H1 (cell line): ENCODE results near the gene GNB1. TPM values are rescaled to one million over a fixed set of nuclear protein-coding genes. Genes with fewer than 3 reads are reported as not detected.
A peak's percentile ranks its signal among the peaks of the same experiment; 100 is the strongest.

Experiments used
- CTCF ChIA-PET: fragments of 300-600 bp; sonication (Branson Sonifier 250); formaldehyde crosslinking; loops from one replicate; lab custom pipeline; 2021; ENCODE audit not compliant: partially characterized antibody; lab: Charles Lee
- POLR2A ChIA-PET: fragments of 300-600 bp; sonication (Branson Sonifier 250); formaldehyde crosslinking; loops from one replicate; lab custom pipeline; 2021; ENCODE audit warnings: inconsistent platforms; ENCODE audit not compliant: partially characterized antibody; lab: Charles Lee
- DNase-seq, 2 experiments: peaks; one replicate each; pipeline versions ENCODE4 v3.0.0 to v3.0.0-alpha.2; 2010 to 2022; ENCODE audit warnings: low spot score in 2 of 2, low read depth in 1 of 2, mixed read lengths in 1 of 2
- FAIRE-seq: peaks from 2 replicates; lab custom pipeline; 2011; peaks lifted over from hg19 to GRCh38; lab: Jason Lieb, UNC
- H2AFZ ChIP-seq: 2 replicates; pipeline ENCODE4 v1.8.1; 2012; ENCODE audit warnings: low read length, inconsistent platforms
- H2AK5ac ChIP-seq: 2 replicates; pipeline ENCODE4 v1.6.1; 2013; ENCODE audit warnings: low read depth, low read length
- H2BK120ac ChIP-seq: replicated peaks from 2 replicates; pipeline ENCODE3; 2013; ENCODE audit warnings: low read depth, low read length, inconsistent platforms
- H2BK12ac ChIP-seq: 2 replicates; pipeline ENCODE4 v1.6.1; 2013; ENCODE audit warnings: low read depth, low read length
- H2BK15ac ChIP-seq: 2 replicates; pipeline ENCODE4 v1.6.1; 2013; ENCODE audit warnings: low read length
- H2BK20ac ChIP-seq: 2 replicates; pipeline ENCODE4 v1.6.1; 2013; ENCODE audit warnings: low read length
- H2BK5ac ChIP-seq: 2 replicates; pipeline ENCODE4 v1.6.1; 2013; ENCODE audit warnings: low read depth, low read length
- H3K14ac ChIP-seq: 2 replicates; pipeline ENCODE4 v1.6.1; 2013; ENCODE audit warnings: inconsistent platforms; ENCODE audit not compliant: insufficient read length
- H3K18ac ChIP-seq: 2 replicates; pipeline ENCODE4 v1.6.1; 2013; ENCODE audit warnings: low read length; ENCODE audit errors: extremely low read depth
- H3K23ac ChIP-seq: 2 replicates; pipeline ENCODE4 v1.6.1; 2013; ENCODE audit warnings: inconsistent platforms; ENCODE audit not compliant: insufficient read length
- H3K23me2 ChIP-seq: 2 replicates; pipeline ENCODE4 v1.6.1; 2013; ENCODE audit warnings: low read depth, low read length
- H3K27ac ChIP-seq: 2 replicates; pipeline ENCODE4 v1.6.1; 2011; ENCODE audit warnings: low read depth, low read length, inconsistent platforms
- H3K27me3 ChIP-seq, 4 experiments: replicated peaks in 1 of 4; 1 replicate in 1 of 4; 2 replicates in 3 of 4; pipeline versions ENCODE4 v1.6.1 to v1.8.1; 2011 to 2013; ENCODE audit warnings: low read length in 3 of 4, mild to moderate bottlenecking in 3 of 4, inconsistent platforms in 2 of 4, mixed read lengths in 2 of 4, moderate library complexity in 1 of 4; ENCODE audit not compliant: control insufficient read depth in 3 of 4, insufficient read depth in 3 of 4; ENCODE audit errors: extremely low read depth in 1 of 4
- H3K36me3 ChIP-seq, 4 experiments: 2 replicates each; pipeline versions ENCODE4 v1.6.1 to v1.8.1; 2011 to 2013; ENCODE audit warnings: mild to moderate bottlenecking in 4 of 4, low read length in 3 of 4, moderate library complexity in 2 of 4, control low read depth in 1 of 4, inconsistent platforms in 1 of 4; ENCODE audit not compliant: insufficient read depth in 4 of 4, control insufficient read depth in 2 of 4
- H3K4ac ChIP-seq: replicated peaks from 2 replicates; pipeline ENCODE3; 2013; ENCODE audit warnings: low read length, low read depth, mixed read lengths, inconsistent platforms; ENCODE audit not compliant: insufficient read length
- H3K4me1 ChIP-seq, 4 experiments: replicated peaks in 1 of 4; 1 replicate in 1 of 4; 2 replicates in 3 of 4; pipeline versions ENCODE4 v1.6.1 to v1.8.1; 2011 to 2013; ENCODE audit warnings: low read length in 3 of 4, inconsistent platforms in 2 of 4, mixed read lengths in 1 of 4; ENCODE audit not compliant: insufficient read depth in 4 of 4, control insufficient read depth in 3 of 4
- H3K4me2 ChIP-seq, 2 experiments: 2 replicates each; pipeline versions ENCODE4 v1.6.1 to v1.8.1; 2011 to 2013; ENCODE audit warnings: low read depth in 2 of 2, low read length in 2 of 2, control low read depth in 1 of 2, inconsistent platforms in 1 of 2, mild to moderate bottlenecking in 1 of 2; ENCODE audit not compliant: insufficient read depth in 1 of 2
- H3K4me3 ChIP-seq, 4 experiments: fragments of 200-600, 300-600 bp in 1 of 4; sonication (generic), shearing (Covaris generic), sonication (Bioruptor Twin) in 1 of 4; 2 replicates each; pipeline versions ENCODE4 v1.5.1 to v1.8.1; 2011 to 2016; ENCODE audit warnings: low read length in 4 of 4, low read depth in 3 of 4, control low read depth in 2 of 4, inconsistent platforms in 2 of 4, mild to moderate bottlenecking in 2 of 4, mixed read lengths in 1 of 4, moderate library complexity in 1 of 4; ENCODE audit not compliant: insufficient read depth in 2 of 4; ENCODE audit errors: extremely low read depth in 1 of 4
- H3K56ac ChIP-seq: replicated peaks from 2 replicates; pipeline ENCODE3; 2013; ENCODE audit warnings: low read depth, mild to moderate bottlenecking, mixed read lengths, low read length, inconsistent platforms; ENCODE audit not compliant: insufficient read length
- H3K79me1 ChIP-seq: 2 replicates; pipeline ENCODE4 v1.6.1; 2013; ENCODE audit warnings: low read depth, low read length, control low read depth
- H3K79me2 ChIP-seq, 2 experiments: 2 replicates each; pipeline versions ENCODE4 v1.6.1 to v1.8.1; 2012 to 2013; ENCODE audit warnings: low read length in 2 of 2, mild to moderate bottlenecking in 2 of 2, inconsistent platforms in 1 of 2; ENCODE audit not compliant: insufficient read depth in 2 of 2, control insufficient read depth in 1 of 2
- H3K9ac ChIP-seq, 4 experiments: replicated peaks in 1 of 4; 1 replicate in 1 of 4; 2 replicates in 3 of 4; pipeline versions ENCODE4 v1.6.1 to v1.8.1; 2011 to 2013; ENCODE audit warnings: low read depth in 3 of 4, low read length in 3 of 4, control low read depth in 2 of 4, mild to moderate bottlenecking in 2 of 4, moderate library complexity in 2 of 4, inconsistent platforms in 1 of 4; ENCODE audit errors: extremely low read depth in 1 of 4
- H3K9me3 ChIP-seq, 2 experiments: 2 replicates each; pipeline versions ENCODE4 v1.6.1 to v1.8.1; 2012 to 2013; ENCODE audit warnings: mild to moderate bottlenecking in 2 of 2, moderate library complexity in 2 of 2, control low read depth in 1 of 2, inconsistent platforms in 1 of 2, low read depth in 1 of 2, low read length in 1 of 2, mixed read lengths in 1 of 2; ENCODE audit not compliant: insufficient read depth in 2 of 2
- H4K20me1 ChIP-seq, 2 experiments: replicated peaks in 1 of 2; 2 replicates each; pipeline versions ENCODE3 to v1.8.1; 2011 to 2013; ENCODE audit warnings: inconsistent platforms in 2 of 2, low read length in 2 of 2, mild to moderate bottlenecking in 1 of 2; ENCODE audit not compliant: insufficient read depth in 2 of 2, control insufficient read depth in 1 of 2
- H4K5ac ChIP-seq: 2 replicates; pipeline ENCODE4 v1.6.1; 2013; ENCODE audit warnings: low read length, low read depth, mixed read lengths, inconsistent platforms; ENCODE audit not compliant: insufficient read length
- H4K8ac ChIP-seq: 2 replicates; pipeline ENCODE4 v1.8.0; 2013; ENCODE audit warnings: mild to moderate bottlenecking, moderate library complexity, low read length, inconsistent platforms; ENCODE audit not compliant: insufficient read depth; ENCODE audit errors: extremely low read depth
- H4K91ac ChIP-seq: replicated peaks from 2 replicates; pipeline ENCODE3; 2013; ENCODE audit warnings: low read length, mixed read lengths, inconsistent platforms; ENCODE audit not compliant: insufficient read length
- ASH2L ChIP-seq: fragments of 200-600, 300-600 bp; sonication (generic); IDR thresholded peaks from one replicate; pipeline ENCODE4 v1.7.1; 2017; ENCODE audit warnings: low read length
- BACH1 ChIP-seq: IDR thresholded peaks from 2 replicates; pipeline ENCODE4 v1.6.1; 2012; ENCODE audit warnings: low read length, improper control_type of control experiment
- CEBPB ChIP-seq: IDR thresholded peaks from 2 replicates; pipeline ENCODE4 v1.6.1; 2012; ENCODE audit warnings: low read depth, low read length
- CTBP2 ChIP-seq: IDR thresholded peaks from 2 replicates; pipeline ENCODE4 v1.7.0; 2011; ENCODE audit warnings: borderline replicate concordance, mild to moderate bottlenecking, moderate library complexity, mixed read lengths, low read length; ENCODE audit not compliant: insufficient read depth, insufficient read length
- EGR1 ChIP-seq: IDR thresholded peaks from 2 replicates; pipeline ENCODE4 v1.6.1; 2011; ENCODE audit warnings: low read depth, low read length, borderline replicate concordance
- RAD21 ChIP-seq, 2 experiments: IDR thresholded peaks in 1 of 2; conservative IDR thresholded peaks in 1 of 2; 2 replicates each; pipeline ENCODE4 v1.6.1; 2011; ENCODE audit warnings: low read depth in 2 of 2, low read length in 2 of 2, improper control_type of control experiment in 1 of 2, inconsistent platforms in 1 of 2, mild to moderate bottlenecking in 1 of 2, moderate library complexity in 1 of 2
- TBP ChIP-seq: IDR thresholded peaks from 2 replicates; pipeline ENCODE4 v1.6.1; 2011; ENCODE audit warnings: low read depth, low read length, improper control_type of control experiment
- YY1 ChIP-seq: IDR thresholded peaks from 2 replicates; pipeline ENCODE4 v1.6.1; 2011; ENCODE audit warnings: low read depth, mild to moderate bottlenecking, low read length
- WGBS, 2 experiments: shearing (Covaris generic) in 1 of 2; methylation state at CpG; one replicate each; pipeline versions ENCODE4 v1.1.6 to v1.1.7; 2013 to 2015; ENCODE audit warnings: low lambda C conversion rate in 2 of 2, mixed read lengths in 2 of 2, inconsistent platforms in 1 of 2, low coverage in 1 of 2, missing lambda C conversion rate in 1 of 2; ENCODE audit not compliant: insufficient replicate concordance in 2 of 2, insufficient coverage in 1 of 2, insufficient read length in 1 of 2; ENCODE audit errors: extremely low coverage in 1 of 2, missing lambda C conversion rate in 1 of 2; 5-methylcytosine and 5-hydroxymethylcytosine counted together
- polyA plus RNA-seq, 7 experiments: library from polyadenylated mRNA; depleted of rRNA in 3 of 7; stranded (reverse) in 5 of 7; unstranded in 2 of 7; fragments of >200 nt in 5 of 7; fragments of 200-250 nt in 2 of 7; gene quantifications; 1 replicate in 5 of 7; 2 replicates in 1 of 7; 4 replicates in 1 of 7; pipeline versions ENCODE4 v1.2.1 to v1.2.3, GENCODE V29; 2011 to 2013; ENCODE audit warnings: missing spikeins in 2 of 7, mixed read lengths in 2 of 7
- total RNA-seq: library from RNA; stranded (reverse); fragmentation: NEBNext Ultra II Directional; extraction: Animal tissue kit (Norgen Biotek cat#: 25700); gene quantifications from 2 replicates; pipeline ENCODE4 v1.2.1, GENCODE V29; 2021

Gene GNB1
- total and polyA plus RNA-seq, 2 of the 8 experiments (the other 6 are each of a cell fraction or from before 2014, with no cell fraction given), result 343 to 382 TPM

- no peak overlapping the region for H2BK120ac ChIP-seq
- H3K27ac ChIP-seq, result no peak overlapping the region
- H3K4ac ChIP-seq, result no peak overlapping the region
- no peaks in the 10 kb centered on the region for H3K9me3 ChIP-seq
- no peak overlapping the region for H3K14ac ChIP-seq
- TF ChIP-seq TBP (no peak), RAD21 (IDR thresholded peaks at IDR 0.05 in 1 of 2, conservative IDR thresholded peaks at IDR 0.05 in 1 of 2; ENCODE audit: low read depth in 2 of 2, low read length in 2 of 2) (no peak), CEBPB (no peak), YY1 (no peak), BACH1 (no peak), ASH2L (no peak), EGR1 (no peak), CTBP2 (no peak)
- peaks cover 10% of the 10 kb centered on the region for H3K79me1 ChIP-seq
- H3K4me3 ChIP-seq, result no peak overlapping the region
- H3K79me2 ChIP-seq, result no peaks in the 10 kb centered on the region
- H3K9ac ChIP-seq, result no peak overlapping the region
- H3K36me3 ChIP-seq, result peaks cover 47 to 70% (median 54%) of the 10 kb centered on the region in 4 experiments
- H2BK5ac ChIP-seq, result no peak overlapping the region; the same call in 1 of the 2 replicates
- FAIRE-seq (no peak), DNase-seq (no peak)
- H3K23me2 ChIP-seq, result no peaks in the 10 kb centered on the region
- H3K4me2 ChIP-seq, result no peak overlapping the region
- no peak overlapping the region for H2BK15ac ChIP-seq
- peaks cover 11 to 21% of the 10 kb centered on the region in 2 experiments for H4K20me1 ChIP-seq
- no peak overlapping the region for H4K91ac ChIP-seq
- WGBS, 2 experiments, result 80% methylated on average over 7 of the region's 7 CpGs; no CpG with 5 or more reads in 1 of the 2 experiments
- peaks cover 0 to 4% (median 4%) of the 10 kb centered on the region in 4 experiments; a peak in 5 of 7 replicates for H3K4me1 ChIP-seq
- H3K18ac ChIP-seq, result no peak overlapping the region
- H3K56ac ChIP-seq, result no peak overlapping the region
- H3K27me3 ChIP-seq, result no peaks in the 10 kb centered on the region
- ChIA-PET POLR2A (interaction anchor here (2.1 kb wide), 1 partner anchor 8 kb away, joined by 11 read pairs; no protein-coding TSS in a partner anchor), CTCF (interaction anchor here (0.8 to 3.1 kb wide), 9 partner anchors 8 to 118 kb away, joined by 3 to 21 read pairs (median 7); no protein-coding TSS in a partner anchor)
- H2BK20ac ChIP-seq, result no peak overlapping the region
- H2BK12ac ChIP-seq, result no peak overlapping the region
- H2AK5ac ChIP-seq, result no peak overlapping the region
- H3K23ac ChIP-seq, result no peak overlapping the region
- peak overlapping the region; percentile 12; the same call in 1 of the 2 replicates for H4K8ac ChIP-seq
- no peak overlapping the region for H4K5ac ChIP-seq
- no peak overlapping the region for H2AFZ ChIP-seq
Observed at GRCh38 chr1:1788136-1788535, 102.8 kb downstream of the GNB1 start.
